GM21576 (cell line): ENCODE measurements around the gene ARRB1.

Experiments
- ATAC-seq: cut with Tn5 transposase; IDR thresholded peaks from one replicate; pipeline ENCODE4 v1.9.1; 2021; ENCODE audit warnings: mild to moderate bottlenecking, moderate library complexity; ENCODE audit not compliant: unreplicated experiment

The ARRB1 gene

DNA sequence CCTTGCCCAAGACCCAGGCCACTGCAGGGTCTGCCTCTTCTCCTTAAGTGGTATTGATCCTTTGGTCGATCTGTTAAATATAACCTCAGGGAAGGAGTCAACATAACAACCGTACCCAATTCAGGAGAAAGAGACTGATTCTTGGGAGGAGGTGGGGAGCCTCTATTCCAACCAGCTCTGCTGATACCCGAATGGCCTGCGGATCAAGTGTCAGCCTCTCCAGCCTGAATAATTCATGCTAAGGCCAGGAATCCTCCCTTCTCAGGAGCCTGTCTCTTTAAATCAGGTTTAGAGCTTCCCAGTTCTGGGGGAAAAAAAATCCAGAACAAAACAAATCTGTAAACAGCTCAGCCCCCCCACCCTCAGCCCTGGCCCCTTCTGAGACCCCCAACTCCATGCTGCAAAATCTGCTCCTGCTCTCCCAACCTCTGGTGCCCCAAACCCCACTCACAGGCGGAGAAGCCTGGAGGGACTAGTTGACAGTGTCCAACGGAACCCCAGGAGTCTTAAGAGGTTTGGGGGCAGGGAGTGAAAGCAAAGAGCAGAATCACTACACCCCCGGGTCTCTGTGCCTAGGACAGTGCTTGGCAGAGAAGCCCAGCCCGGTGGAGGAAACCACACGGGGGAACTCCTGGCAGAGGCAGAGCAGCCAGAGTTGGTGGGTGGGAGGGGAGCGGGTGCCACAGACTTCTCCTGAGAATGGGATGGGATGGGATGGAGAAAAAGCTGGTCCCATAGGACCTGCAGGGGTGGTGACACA, 111.8 kb downstream of the ARRB1 start:
- ATAC-seq = no peak

DNA sequence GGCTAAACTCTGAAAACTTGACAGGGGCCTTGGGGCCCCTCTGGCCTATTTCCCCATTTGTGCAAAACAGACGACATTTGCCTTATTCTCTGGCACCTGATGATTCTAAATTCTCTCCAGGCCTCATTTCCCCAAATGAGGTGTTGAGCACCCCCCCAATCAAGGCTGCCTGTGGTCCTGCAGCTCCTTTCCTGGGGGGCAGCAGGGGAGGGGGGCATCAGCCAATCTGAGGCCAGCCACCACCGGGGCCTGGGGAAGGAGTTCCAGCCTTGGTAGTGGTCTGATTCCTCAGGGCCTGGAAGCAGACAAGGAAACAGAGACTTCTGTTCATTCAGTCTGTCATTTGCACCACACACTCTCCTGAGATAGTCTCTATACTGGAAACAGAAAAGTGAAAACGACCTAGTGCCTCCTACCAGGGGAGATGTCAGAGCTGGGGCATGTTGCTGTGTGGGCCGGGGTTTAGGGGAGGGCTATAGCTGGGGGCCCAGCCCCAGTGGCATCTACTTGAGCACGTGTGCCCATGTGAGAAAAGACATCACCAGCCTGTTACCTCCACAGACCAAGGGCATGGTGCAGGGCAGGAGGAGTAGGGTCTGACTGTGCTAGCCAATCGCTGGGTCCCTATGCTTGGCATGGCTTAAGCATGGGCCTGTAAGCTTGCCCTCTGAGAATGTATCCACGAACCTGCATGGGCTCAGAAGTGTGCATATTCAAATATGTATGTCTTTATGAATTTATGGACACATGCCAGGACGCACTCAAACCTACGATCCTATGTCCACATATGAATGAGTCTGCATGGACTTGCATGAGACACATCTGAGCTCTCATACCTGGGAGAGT, 112.6 kb downstream of the ARRB1 start:
- no peak for ATAC-seq

DNA sequence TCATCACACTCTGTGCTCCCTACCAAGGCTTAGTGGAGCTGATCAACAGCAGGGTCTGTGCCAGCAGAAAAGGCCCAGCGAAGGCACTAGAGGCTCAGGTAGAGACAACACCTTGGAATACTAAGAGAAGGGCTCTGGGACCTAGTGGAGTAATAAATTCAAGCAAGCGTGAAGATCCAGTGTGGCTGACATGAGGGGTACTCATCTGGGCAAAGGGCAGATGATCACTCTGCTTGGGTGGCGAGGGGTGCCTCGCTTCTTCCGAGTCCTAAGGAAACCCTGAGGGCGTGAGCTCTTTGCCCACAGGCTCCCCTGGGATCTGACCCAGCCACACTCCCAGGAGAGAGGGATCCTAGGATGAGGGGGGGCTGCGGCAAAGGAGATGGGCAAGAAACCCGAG, 114.4 kb downstream of the ARRB1 start:
- no peak for ATAC-seq

DNA sequence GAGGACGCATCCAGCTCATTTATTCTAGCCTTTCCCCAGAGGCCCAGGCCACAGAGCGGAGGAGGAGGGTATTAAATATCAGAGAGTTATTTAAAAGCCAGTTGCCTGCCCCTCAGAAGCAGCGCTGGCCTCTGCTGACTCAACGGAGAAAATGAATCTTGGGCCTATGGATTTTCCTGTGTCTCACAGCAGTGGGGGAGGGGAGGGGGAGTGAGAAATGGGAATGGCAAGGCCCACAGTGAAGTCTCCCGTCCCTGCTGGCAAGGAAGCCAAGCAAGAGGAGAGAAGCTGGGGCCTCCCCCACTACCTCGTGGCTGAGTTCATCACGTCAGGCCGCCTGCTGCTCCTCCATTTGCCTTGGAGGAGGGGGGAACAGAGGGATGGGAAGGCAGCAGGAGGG, 115.4 kb downstream of the ARRB1 start:
- no peak for ATAC-seq

DNA sequence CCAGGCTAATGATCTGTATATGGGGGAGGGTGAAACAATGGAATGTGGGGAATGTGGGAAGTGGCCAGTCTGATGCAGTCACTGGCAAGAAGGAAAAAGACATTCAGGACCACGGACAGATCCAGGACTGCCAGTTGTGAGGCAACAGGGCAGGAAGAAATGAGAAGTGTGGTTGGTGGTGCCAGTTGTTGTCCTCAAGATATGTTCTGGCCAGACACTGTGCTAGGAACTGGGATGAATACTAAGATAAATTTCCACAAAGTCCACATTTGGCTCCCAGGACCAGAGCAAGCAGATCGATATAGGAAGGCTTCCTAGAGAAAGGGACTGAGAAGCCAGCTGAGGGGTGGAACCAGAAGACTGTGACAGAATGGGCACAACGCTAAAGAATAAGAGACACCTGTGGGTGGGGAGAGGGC, 117.7 kb downstream of the ARRB1 start:
- no peak for ATAC-seq

DNA sequence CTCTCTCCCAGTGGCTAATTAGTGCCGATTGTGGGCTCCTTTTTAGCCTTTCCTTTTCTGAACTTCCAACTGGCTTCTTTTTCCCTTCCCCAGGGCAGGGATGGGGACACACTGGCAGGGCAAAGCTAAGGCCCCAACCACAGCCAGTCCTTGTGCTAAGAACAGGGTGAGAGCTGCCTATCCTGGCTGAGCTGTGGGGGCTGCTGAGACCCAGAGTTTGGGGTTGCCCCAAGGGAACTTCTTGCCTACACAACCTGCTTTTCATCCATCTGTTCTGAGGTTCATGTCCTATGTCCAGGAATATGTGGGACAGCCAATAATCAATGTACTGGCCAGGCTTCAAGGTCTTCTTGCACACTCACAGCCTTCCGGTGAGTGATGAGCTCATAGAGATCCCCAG, 120.8 kb downstream of the ARRB1 start:
- ATAC-seq = no peak

DNA sequence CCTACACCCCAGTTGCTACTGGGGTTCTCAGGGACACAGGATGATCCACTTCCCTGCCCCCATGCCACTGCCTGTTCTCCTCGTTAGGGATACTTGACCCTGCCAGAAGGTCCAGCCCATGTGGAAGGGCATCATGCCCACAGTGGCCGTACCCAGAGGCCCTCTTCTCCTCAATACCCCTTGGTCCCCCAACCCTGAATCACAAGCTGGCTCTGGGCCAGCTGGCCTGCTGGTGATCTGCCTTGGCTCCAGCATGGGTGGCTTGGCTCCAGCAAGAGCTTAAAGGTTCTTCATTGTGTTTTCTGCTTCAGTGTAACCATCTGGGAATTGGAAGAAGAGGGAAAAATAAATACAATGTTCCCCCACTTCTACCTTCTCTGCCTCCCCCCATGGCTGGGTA, 122.0 kb downstream of the ARRB1 start:
- no peak for ATAC-seq

DNA sequence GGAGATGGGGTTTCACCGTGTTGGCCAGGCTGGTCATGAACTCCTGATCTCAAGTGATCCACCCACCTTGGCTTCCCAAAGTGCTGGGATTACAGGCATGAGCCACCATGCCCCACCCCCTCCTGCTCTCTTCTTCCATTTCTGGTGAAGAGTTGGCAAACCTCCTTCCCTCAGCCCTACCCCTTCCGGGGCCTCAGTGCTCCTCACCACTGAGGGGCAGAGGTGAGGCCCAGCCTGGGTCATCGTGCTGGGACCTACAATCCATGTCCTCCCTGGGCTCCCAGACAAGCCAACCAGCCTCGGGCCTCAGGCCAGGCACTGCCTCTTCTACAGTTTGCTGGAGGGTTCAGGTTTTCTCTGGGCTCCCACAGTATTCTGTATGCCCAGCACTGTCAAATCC, 125.7 kb downstream of the ARRB1 start:
- no peak for ATAC-seq

DNA sequence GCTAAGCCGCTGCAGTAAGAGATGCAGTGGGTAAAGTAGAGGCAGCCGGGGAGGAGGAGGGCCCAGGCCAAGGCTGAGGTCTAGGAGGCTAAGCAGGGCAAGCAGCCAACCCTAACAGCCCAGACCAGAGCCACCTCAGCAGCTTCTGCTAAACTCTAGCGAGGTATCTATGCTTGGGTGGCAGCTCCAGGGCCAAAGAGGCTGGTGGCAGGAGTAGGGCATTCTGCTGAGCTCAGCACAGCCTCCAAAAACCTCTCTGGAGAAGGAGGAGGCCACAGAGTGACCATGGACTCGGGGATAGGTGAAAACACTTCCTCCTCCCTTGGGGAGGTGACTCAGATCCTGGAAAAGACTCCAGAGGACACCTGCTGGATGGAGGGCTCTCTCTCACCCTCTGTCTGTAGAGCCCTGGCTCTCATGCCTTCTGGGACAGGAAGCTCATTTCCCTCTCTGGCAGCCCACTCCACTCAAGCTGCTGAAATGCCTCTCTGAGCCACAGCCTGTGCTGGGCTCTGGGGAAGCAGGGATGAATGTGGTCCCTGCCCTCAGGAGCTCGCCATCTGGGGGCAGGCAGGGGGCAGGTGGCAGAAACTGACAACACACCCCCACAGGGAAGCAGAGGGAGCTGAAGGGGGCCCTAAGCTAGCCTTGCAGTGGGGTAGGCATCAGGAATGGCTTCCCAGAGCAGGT, 127.4 kb downstream of the ARRB1 start:
- ATAC-seq = no peak

DNA sequence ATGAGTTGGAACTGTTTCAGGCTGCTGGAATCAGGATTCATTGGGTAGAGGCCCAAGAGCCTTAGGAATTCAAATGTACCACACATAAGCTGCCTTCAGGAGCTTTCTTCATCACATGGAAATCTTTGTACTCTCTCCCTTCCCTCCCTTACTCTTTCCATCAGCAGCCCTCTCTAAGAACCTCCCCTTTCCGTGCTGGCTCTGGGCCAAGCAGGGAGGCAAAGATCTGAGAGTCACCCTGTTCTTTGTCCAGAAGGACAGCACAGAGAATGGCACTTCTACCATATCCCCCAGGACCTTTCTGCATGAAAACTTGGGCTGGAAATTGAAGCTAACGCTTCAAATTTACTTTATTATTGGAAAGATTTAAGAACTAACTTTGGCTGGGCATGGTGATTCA, 131.6 kb downstream of the ARRB1 start:
- ATAC-seq = no peak

DNA sequence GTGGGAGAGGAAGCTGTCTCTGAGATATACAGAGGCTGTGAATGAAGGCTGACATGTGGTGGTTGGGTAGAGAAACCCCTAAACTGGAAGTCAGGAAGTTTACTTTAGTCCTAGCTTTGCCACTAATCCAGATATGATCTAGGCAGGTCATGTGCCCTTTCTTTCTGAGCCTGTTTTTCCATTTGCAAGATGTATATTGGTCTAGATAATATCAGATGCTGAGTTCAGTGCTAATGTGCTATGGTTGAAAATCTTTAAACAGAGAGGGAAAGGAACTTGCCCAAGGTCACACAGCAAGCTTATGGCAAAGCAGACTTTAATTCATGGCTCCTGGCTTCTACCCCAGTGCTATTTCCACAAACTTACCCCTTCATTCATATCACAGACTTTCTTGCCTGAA, 136.6 kb downstream of the ARRB1 start:
- ATAC-seq = no peak

DNA sequence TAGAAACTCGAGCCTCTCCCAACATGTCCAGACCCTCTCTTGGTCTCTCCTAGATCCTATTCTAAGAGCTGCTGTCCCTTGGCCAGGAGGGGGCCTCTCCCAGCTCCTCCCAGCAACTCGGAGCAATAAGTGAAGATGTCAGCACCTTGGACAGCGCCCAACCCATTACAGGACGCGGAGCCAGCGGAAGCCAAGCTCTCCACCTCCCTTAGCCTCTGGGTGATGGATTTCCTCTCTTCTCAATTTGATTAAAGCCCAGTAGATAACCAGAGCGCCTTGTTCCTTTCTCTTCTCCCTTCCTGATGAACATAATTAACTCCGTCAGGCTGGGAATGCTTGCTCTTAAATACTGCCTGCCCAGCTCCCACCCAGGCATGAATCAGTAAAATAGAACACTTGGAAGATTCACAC, 137.0 kb downstream of the ARRB1 start:
- ATAC-seq = no peak
